HepG2 (cell line): ENCODE results near the gene TLE5. TPM values are rescaled to one million over a fixed set of nuclear protein-coding genes. Genes with fewer than 3 reads are reported as not detected.

Experiments
- ATF4 ChIP-seq, 2 experiments: fragments of 450-650 bp in 1 of 2; sonication (generic) in 1 of 2; formaldehyde crosslinking; IDR thresholded peaks; 2 replicates each; pipeline versions ENCODE4 v1.5.0 to v1.8.0; 2020 to 2022; ENCODE audit warnings: mild to moderate bottlenecking in 1 of 2, missing genetic modification reagents in 1 of 2
- BCL3 ChIP-seq: sonication (generic); formaldehyde crosslinking; IDR thresholded peaks from 2 replicates; pipeline ENCODE4 v1.5.1; 2020; ENCODE audit warnings: mild to moderate bottlenecking, missing genetic modification reagents, moderate library complexity
- DDIT3 ChIP-seq: sonication (generic); formaldehyde crosslinking; IDR thresholded peaks from 2 replicates; pipeline ENCODE4 v1.4.0; 2020; ENCODE audit warnings: mild to moderate bottlenecking, missing genetic modification reagents
- JDP2 ChIP-seq: sonication (generic); formaldehyde crosslinking; IDR thresholded peaks from 2 replicates; pipeline ENCODE4 v1.8.1; 2022; ENCODE audit warnings: missing genetic modification reagents, borderline replicate concordance
- KLF13 ChIP-seq: sonication (generic); formaldehyde crosslinking; IDR thresholded peaks from 2 replicates; pipeline ENCODE4 v1.4.0; 2020; ENCODE audit warnings: mild to moderate bottlenecking, missing genetic modification reagents
- PHF5A ChIP-seq: IDR thresholded peaks from one replicate; pipeline ENCODE4 v1.6.1; 2018; ENCODE audit warnings: low read depth, missing genetic modification reagents; ENCODE audit not compliant: unreplicated experiment
- polyA plus RNA-seq, 8 experiments: library from polyadenylated mRNA; depleted of rRNA in 3 of 8; stranded (reverse) in 7 of 8; unstranded in 1 of 8; fragments of >200 nt; fragmentation: Illumina TruSeq in 4 of 8; extraction: Trizol in 4 of 8; gene quantifications; 2 replicates each; pipeline versions ENCODE4 v1.2.1 to v1.2.3, GENCODE V29; 2011 to 2016; ENCODE audit warnings: low read depth in 4 of 8, missing spikeins in 1 of 8, mixed read lengths in 1 of 8; ENCODE audit not compliant: insufficient read depth in 1 of 8
- total RNA-seq, 5 experiments: library from RNA; depleted of rRNA; stranded (reverse); fragments of >200 nt; fragmentation: Illumina TruSeq; extraction: Trizol; gene quantifications; 2 replicates each; pipeline ENCODE4 v1.2.3, GENCODE V29; 2016; ENCODE audit warnings: low read depth in 1 of 5
- TF ChIP-seq, protein P1 (sequence below): sonication (generic); formaldehyde crosslinking; IDR thresholded peaks from 2 replicates; pipeline ENCODE4 v1.4.0; 2020; ENCODE audit warnings: missing genetic modification reagents
- TF ChIP-seq, protein P2 (sequence below): sonication (generic); formaldehyde crosslinking; IDR thresholded peaks from 2 replicates; pipeline ENCODE4 v1.4.0; 2020; ENCODE audit warnings: missing genetic modification reagents, mild to moderate bottlenecking, borderline replicate concordance
- TF ChIP-seq, protein P3 (sequence below): sonication (generic); formaldehyde crosslinking; IDR thresholded peaks from 2 replicates; pipeline ENCODE4 v1.4.0; 2020; ENCODE audit warnings: missing genetic modification reagents, borderline replicate concordance

The TLE5 gene
- total and polyA plus RNA-seq, 2 of the 13 experiments (the other 11 are each of a cell fraction or from before 2014, with no cell fraction given), result 62.8 to 189 TPM

- TF ChIP-seq, protein P1, sequence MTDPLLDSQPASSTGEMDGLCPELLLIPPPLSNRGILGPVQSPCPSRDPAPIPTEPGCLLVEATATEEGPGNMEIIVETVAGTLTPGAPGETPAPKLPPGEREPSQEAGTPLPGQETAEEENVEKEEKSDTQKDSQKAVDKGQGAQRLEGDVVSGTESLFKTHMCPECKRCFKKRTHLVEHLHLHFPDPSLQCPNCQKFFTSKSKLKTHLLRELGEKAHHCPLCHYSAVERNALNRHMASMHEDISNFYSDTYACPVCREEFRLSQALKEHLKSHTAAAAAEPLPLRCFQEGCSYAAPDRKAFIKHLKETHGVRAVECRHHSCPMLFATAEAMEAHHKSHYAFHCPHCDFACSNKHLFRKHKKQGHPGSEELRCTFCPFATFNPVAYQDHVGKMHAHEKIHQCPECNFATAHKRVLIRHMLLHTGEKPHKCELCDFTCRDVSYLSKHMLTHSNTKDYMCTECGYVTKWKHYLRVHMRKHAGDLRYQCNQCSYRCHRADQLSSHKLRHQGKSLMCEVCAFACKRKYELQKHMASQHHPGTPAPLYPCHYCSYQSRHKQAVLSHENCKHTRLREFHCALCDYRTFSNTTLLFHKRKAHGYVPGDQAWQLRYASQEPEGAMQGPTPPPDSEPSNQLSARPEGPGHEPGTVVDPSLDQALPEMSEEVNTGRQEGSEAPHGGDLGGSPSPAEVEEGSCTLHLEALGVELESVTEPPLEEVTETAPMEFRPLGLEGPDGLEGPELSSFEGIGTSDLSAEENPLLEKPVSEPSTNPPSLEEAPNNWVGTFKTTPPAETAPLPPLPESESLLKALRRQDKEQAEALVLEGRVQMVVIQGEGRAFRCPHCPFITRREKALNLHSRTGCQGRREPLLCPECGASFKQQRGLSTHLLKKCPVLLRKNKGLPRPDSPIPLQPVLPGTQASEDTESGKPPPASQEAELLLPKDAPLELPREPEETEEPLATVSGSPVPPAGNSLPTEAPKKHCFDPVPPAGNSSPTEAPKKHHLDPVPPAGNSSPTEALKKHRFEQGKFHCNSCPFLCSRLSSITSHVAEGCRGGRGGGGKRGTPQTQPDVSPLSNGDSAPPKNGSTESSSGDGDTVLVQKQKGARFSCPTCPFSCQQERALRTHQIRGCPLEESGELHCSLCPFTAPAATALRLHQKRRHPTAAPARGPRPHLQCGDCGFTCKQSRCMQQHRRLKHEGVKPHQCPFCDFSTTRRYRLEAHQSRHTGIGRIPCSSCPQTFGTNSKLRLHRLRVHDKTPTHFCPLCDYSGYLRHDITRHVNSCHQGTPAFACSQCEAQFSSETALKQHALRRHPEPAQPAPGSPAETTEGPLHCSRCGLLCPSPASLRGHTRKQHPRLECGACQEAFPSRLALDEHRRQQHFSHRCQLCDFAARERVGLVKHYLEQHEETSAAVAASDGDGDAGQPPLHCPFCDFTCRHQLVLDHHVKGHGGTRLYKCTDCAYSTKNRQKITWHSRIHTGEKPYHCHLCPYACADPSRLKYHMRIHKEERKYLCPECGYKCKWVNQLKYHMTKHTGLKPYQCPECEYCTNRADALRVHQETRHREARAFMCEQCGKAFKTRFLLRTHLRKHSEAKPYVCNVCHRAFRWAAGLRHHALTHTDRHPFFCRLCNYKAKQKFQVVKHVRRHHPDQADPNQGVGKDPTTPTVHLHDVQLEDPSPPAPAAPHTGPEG, result no peak
- TF ChIP-seq ATF4 (CRISPR knock-in tag; IDR thresholded peaks at IDR 0.05), result no peak
- TF ChIP-seq BCL3 (CRISPR knock-in tag), result 0 out of 2 replicates have a peak, but pooled peaks have one; percentile 6
- TF ChIP-seq, protein P2, sequence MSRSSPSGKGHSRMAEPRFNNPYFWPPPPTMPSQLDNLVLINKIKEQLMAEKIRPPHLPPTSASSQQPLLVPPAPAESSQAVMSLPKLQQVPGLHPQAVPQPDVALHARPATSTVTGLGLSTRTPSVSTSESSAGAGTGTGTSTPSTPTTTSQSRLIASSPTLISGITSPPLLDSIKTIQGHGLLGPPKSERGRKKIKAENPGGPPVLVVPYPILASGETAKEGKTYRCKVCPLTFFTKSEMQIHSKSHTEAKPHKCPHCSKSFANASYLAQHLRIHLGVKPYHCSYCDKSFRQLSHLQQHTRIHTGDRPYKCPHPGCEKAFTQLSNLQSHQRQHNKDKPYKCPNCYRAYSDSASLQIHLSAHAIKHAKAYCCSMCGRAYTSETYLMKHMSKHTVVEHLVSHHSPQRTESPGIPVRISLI (CRISPR knock-in tag), result no peak
- TF ChIP-seq KLF13 (CRISPR knock-in tag), result no peak
- no peak for TF ChIP-seq PHF5A (CRISPR knock-in tag)
- no peak for TF ChIP-seq DDIT3
- TF ChIP-seq JDP2 (CRISPR knock-in tag), result no peak
- TF ChIP-seq, protein P3, sequence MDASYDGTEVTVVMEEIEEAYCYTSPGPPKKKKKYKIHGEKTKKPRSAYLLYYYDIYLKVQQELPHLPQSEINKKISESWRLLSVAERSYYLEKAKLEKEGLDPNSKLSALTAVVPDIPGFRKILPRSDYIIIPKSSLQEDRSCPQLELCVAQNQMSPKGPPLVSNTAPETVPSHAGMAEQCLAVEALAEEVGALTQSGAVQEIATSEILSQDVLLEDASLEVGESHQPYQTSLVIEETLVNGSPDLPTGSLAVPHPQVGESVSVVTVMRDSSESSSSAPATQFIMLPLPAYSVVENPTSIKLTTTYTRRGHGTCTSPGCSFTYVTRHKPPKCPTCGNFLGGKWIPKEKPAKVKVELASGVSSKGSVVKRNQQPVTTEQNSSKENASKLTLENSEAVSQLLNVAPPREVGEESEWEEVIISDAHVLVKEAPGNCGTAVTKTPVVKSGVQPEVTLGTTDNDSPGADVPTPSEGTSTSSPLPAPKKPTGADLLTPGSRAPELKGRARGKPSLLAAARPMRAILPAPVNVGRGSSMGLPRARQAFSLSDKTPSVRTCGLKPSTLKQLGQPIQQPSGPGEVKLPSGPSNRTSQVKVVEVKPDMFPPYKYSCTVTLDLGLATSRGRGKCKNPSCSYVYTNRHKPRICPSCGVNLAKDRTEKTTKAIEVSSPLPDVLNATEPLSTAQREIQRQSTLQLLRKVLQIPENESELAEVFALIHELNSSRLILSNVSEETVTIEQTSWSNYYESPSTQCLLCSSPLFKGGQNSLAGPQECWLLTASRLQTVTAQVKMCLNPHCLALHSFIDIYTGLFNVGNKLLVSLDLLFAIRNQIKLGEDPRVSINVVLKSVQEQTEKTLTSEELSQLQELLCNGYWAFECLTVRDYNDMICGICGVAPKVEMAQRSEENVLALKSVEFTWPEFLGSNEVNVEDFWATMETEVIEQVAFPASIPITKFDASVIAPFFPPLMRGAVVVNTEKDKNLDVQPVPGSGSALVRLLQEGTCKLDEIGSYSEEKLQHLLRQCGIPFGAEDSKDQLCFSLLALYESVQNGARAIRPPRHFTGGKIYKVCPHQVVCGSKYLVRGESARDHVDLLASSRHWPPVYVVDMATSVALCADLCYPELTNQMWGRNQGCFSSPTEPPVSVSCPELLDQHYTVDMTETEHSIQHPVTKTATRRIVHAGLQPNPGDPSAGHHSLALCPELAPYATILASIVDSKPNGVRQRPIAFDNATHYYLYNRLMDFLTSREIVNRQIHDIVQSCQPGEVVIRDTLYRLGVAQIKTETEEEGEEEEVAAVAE, result no peak
Measured at GRCh38 chr19:3095441-3096191, 33.3 kb upstream of the TLE5 start (continued).
